IPS-18c (cell line): ENCODE results near the gene TMEM106C.

ENCODE experiments used
- H3K4me3 ChIP-seq: 2 replicates; pipeline ENCODE4 v1.7.0; 2013; ENCODE audit warnings: low read depth, mild to moderate bottlenecking, low read length, moderate library complexity; ENCODE audit not compliant: insufficient read depth
- H3K9me3 ChIP-seq: one replicate; pipeline ENCODE4 v1.6.1; 2013; ENCODE audit warnings: mild to moderate bottlenecking, low read length, moderate library complexity; ENCODE audit not compliant: control insufficient read depth, insufficient read depth

The TMEM106C gene

DNA sequence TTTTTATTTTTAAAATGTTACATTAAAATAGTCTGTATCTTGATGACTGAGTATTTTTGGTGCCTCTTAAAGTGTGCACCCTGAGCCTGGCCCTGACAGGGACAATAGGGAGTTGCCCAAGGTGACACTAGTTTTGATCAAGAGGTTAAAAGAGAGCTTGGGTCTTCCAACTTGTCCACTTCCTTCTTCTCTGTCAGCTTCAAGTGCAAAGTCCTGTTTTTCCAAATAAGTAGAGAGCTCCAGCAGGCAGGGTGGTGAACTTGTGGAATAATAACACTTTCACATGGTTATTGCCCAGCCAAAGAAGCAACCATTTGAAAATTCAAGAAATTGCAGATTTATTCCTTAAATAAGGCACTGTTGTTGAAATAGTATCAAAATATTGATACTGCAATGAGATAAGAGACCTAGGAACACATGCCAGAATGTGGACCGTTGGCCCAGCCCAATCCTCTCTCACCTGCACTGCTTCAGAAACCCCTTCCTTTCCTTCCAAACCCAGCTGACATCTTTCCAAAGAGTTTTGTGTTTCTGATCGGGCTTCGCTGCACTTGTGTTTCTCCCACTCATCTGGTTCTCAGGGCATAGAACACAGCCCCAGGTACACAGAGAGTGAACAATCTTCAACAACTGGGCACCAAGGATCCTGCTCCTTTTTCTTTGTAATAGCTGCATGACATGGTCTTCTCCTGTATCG is 54.7 kb downstream of the TMEM106C start:
- Histone ChIP-seq H3K9me3 (no peaks in the 10 kb centered on the region), H3K4me3 (no peak overlapping the region)
